CD4-positive, alpha-beta T cell treated with Interleukin-17A for 4 hours (primary cell): ENCODE data around the gene CFAP20DC.
"Not testable (repeated sequence)": the region's sequence is repeated elsewhere in the genome, so short reads cannot be mapped to it uniquely, and the experiment has no call there.

ENCODE experiments used
- DNase-seq: peaks from one replicate; pipeline ENCODE4 v3.0.0-alpha.2; 2020; ENCODE audit warnings: mixed read lengths

Gene CFAP20DC

DNA sequence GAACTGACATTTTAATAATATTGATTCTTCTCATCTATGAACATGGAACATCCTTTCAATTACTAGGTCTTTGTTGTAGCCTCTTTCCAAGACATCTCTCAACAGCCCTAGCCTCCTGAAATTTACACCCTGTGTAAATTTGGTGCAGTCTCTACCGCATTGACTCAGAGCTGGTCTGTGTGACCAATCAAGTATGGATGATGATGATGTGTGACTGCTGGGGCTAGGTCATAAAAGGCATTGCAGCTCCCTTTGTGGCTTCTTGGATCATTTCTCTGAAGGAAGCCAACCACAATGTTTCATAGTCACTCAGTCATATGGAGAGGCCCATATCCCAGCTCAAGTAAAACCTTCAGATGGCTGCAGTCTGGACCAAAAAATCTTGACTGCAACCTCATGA is 321.1 kb downstream of the CFAP20DC start:
- DNase-seq = no peak

DNA sequence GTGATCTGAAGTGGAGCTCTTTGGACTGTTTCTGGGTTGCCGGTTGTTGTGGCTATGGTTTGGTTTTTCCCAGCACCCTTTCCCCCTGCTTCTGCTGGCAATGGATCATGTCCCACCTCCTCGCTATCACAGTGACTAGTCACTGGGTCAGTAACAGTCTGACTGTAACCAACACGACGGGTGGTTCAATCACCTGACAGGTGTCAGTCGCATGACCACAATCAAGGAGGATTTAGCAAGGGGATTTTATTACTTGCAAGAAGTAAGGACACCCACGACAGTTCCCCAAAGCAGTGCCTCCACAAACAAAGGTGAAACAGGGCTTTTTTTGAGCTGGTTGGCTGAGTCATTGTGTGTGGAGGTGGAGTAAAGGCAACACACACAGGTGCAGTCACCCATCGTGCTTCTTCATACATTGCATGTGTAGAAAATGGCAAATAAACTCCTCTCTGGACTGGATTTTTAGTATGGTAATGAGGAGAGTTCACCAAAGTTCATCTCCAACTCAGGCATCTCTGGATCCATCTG is 324.4 kb downstream of the CFAP20DC start:
- DNase-seq = no peak

GRCh38 chr3:58724336-58724735 is 325.5 kb downstream of the CFAP20DC start:
- no peak for DNase-seq

DNA sequence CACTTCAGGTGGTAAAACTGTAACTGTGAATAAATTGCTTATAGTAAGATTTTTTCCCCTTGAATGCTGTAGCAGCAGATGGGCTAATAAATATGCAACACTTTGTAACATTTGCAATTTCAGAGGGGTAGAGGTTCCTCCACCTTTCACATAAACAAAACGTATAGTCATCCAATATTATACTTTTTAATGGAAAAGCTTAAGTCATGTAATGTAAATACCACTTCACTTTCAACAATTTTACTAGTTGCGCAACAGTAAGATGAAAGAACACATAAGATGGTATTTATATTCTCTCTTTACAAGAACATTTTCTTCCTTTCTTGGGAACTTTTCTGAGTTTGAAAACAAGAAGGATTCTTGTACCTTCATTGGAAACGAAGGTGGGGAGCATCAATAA is 326.7 kb downstream of the CFAP20DC start:
- DNase-seq = no peak

DNA sequence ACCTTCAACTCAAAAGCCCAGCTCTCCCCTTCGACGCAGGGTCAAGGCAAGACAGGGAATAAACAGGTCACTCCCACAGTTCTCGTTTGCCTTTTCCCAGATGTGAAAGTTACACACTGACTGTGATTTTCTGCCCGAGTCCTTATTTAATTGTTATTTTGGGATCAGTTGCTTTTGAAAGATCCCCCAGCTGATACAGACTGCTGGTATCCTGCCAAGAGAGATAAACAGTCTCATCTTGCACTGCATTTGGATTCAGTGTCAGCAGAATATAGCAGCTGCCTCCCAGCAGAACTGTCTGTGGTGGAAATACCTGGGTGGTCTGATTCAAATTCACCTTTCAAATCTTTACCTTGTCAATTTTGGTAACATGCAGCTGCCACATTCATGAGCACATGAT is 327.3 kb downstream of the CFAP20DC start:
- DNase-seq = no peak

GRCh38 chr3:58720526-58720925 is 329.3 kb downstream of the CFAP20DC start:
- no peak for DNase-seq

- no peak for DNase-seq
Measured at GRCh38 chr3:58719684-58720083, 330.1 kb downstream of the CFAP20DC start.

DNA sequence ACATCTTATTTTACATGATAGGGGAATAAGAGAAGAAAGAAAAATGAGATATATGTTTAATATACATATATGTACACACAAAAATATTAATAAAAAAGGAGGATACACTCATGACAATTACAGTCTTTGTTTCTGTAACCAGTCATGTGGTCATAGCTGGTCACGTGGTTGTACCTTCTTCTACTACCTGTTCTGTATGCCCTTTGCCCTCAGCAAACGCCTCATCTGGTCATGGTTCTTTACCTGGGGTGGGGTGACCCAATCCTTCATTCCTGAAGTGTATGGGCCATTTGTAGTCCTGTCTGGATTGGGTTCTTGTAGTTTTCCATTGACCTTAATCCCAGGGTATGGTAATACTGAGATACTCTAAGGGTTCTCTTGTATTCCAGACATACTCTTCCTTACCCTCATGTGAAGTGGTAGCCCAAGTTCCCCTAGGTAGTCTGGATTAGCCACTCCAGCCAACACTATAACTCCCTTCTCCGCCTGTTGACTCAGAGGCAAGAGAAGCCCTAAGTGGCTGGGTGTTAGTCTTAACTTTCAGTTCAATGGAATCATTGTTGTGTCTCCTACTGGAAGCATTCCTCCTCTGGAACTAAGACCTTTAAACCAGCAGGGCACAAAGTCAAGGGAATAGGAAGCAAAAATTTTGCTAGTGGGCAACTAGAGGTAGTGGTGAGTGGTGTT is 336.0 kb downstream of the CFAP20DC start:
- DNase-seq = no peak

- no peak for DNase-seq
Measured at GRCh38 chr3:58711871-58712270, 338.0 kb downstream of the CFAP20DC start.

DNA sequence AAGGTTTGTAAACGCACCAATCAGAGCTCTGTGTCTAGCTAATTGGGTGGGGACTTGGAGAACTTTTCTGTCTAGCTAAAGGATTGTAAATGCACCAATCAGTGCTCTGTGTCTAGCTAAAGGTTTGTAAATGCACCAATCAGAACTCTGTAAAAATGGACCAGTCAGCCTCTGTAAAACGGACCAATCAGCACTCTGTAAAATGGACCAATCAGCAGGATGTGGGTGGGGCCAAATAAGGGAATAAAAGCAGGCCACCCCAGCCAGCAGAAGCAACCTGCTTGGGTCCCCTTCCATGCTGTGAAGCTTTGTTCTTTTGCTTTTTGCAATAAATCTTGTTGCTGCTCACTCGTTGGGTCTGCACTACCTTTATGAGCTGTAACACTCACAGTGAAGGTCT is 340.8 kb downstream of the CFAP20DC start:
- not testable (repeated sequence) for DNase-seq

DNA sequence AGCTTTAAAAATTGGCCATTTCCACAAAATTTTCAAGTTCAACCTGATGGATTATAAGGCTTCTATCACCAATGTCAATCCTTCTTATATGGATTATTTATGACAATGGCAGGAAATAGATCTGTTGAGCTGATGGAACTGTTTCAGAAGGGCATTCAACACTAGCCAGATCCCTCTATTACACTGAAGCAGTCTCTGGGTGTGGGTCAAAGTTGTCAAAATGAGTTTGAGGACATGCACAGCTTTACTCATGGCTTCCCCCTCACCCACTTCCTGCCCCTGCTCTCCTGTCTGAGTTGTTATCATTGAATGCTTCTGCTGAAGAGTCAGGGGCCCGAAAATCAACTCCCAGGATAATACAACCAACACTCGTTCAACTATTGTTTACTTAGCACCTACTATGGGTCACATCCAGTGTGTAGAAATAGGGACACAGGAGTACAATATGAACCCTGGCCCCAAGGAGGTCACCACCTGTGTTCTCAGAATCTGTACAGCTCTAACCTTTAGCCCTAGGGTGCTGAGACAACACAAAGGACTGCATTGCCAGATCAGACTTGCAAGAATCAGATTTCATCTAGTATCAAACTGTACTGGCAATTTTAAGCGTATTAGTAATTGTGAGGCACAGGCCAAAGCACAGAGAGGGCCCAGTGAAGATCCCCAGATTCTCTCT is 341.6 kb downstream of the CFAP20DC start:
- DNase-seq = no peak

GRCh38 chr3:58707390-58707930 is 342.4 kb downstream of the CFAP20DC start:
- no peak for DNase-seq

- no peak for DNase-seq
Measured at GRCh38 chr3:58706395-58707167, 343.2 kb downstream of the CFAP20DC start.

- no peak for DNase-seq
Measured at GRCh38 chr3:58704745-58705144, 345.1 kb downstream of the CFAP20DC start.

DNA sequence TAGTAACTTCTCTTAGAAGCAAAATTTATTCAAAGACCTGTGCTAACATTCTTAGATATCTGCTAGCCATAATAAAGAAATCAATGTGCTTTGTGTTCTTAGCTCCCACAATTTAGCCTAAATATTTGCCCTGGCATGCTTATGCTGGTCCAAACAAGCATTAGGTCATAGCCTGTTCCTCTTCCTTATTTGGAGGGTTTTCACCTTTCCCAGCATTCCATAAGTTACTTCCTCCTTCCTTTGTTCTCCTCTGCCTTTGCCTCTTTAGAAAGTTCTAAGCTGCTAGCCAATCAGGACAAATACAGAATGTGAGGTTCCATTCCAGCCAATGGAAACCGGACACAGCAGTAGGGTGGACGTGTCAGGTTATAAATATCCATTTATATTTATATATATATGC is 345.5 kb downstream of the CFAP20DC start:
- DNase-seq = not testable (repeated sequence)

- DNase-seq = no peak
Measured at GRCh38 chr3:58698246-58698645, 351.6 kb downstream of the CFAP20DC start.

DNA sequence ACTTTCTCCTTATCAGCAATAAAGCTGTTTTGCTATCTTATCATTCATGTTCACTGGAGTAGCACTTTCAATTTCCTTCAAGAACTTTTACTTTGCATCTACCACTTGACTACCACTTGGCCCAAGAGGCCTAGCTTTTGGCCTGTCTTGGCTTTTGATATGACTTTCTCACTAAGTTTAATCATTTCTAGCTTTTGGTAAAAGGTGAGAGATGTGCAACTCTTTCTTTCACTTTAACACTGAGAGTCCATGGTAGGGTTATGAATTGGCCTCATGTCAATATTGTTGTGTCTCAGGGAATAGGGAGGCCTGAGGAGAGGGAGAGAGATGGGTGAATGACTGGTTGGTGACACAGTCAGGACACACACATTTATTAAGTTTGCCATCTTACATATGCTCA is 352.3 kb downstream of the CFAP20DC start:
- no peak for DNase-seq

DNA sequence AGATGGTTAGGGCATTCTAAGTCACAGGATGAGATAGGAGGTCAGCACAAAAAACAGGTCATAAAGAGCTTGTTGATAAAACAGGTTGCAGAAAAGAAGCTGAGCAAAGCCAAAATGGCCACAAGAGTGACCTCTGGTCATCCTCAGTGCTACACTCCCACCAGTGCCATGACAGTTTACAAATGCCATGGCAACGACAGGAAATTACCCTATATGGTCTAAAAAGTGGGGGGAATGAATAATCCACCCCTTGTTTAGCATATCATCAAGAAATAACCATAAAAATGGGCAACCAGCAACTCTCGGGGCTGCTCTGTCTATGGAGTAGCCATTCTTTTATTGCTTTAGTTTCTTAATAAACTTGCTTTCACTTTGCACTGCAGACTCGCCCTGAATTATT is 353.0 kb downstream of the CFAP20DC start:
- not testable (repeated sequence) for DNase-seq

DNA sequence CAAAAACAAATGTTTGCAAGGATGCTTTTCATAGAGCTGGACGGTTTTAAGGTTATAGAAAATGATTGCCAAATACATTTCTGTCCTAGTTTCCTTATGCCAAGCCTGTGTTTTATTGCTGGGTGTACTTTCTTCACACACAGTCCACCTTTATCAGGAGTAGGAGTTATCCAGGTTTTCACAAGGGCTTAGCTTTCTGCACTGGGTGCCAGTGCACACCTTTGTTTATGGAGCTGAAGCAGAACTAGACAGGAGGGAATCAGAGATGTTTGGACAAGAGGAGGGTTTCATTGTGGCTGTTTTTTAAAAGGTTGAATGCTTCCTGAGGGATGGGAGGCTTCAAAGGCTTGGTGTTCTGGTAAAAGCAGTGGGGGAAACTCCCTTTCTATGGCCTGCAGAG is 353.7 kb downstream of the CFAP20DC start:
- DNase-seq = no peak

DNA sequence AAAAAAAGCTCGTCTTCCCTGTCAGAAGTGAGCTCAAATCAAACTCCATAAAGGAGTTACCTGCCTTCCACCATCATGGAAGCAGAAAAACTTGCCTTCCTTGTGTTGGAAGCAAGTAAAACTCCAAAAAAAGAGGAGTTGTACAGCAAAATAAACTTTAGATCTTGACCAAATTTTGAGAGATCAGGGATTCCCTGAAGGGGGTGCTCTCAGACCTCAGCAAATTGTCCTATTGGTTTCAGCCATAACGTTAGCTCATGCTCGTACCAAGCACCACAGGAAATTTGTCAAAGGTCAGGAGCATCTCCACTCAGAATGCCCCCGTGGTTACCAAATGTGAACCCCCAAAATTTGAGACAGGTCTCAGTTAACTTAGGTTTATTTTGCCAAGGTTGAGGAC is 354.5 kb downstream of the CFAP20DC start:
- DNase-seq = not testable (repeated sequence)

DNA sequence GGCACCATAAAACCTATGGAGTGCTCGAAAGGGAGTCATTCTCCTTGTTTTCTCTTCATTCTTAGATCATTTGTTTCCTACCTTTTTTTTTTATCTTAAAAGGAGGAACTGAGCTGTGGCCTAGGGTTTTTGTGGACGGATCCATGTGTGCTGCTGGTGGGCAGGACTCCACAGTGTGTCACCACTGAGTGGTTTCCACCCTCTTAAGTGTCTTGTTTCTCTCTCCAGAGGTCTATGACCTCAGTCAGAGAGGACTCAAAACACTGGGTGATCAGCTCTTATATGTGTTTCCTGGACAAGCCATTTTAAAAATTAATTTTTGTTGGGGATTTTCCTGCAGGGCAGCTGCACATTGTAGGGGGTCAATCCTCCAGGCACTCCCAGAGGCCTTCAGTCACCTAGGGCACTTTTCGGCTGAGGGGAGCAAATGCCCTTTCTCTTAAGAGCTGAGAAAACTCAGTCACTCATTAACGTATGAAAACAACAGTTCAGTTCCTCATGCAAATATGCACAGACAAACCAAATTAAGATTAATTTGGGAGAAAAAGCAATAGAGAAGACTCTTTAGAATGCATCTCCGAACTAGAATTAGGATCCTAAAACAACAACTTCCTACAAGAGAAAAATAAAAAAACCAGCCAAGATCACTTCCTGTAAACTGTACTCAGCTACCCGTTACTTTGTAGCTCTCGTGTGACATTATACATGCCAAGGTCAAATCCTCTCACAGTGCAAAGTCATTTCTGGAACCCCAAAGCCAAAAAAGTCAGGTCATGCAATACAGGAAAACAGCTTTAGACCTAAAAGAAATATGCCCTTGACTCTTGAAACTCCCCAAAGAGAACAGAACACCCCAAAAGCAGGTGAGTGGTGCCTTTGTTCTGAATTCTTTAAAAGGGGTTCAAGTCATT is 355.6 kb downstream of the CFAP20DC start:
- DNase-seq = no peak

- no peak for DNase-seq
Measured at GRCh38 chr3:58692484-58692883, 357.3 kb downstream of the CFAP20DC start.
